ENCODE measurements around the gene EIF2B4. TPM values are rescaled to one million over a fixed set of nuclear protein-coding genes. Genes with fewer than 3 reads are reported as not detected.
A peak's percentile ranks its signal among the peaks of the same experiment; 100 is the strongest.

Gene EIF2B4
- total RNA-seq, 1 experiment from 2014 or later, result 67.2 TPM

DNA sequence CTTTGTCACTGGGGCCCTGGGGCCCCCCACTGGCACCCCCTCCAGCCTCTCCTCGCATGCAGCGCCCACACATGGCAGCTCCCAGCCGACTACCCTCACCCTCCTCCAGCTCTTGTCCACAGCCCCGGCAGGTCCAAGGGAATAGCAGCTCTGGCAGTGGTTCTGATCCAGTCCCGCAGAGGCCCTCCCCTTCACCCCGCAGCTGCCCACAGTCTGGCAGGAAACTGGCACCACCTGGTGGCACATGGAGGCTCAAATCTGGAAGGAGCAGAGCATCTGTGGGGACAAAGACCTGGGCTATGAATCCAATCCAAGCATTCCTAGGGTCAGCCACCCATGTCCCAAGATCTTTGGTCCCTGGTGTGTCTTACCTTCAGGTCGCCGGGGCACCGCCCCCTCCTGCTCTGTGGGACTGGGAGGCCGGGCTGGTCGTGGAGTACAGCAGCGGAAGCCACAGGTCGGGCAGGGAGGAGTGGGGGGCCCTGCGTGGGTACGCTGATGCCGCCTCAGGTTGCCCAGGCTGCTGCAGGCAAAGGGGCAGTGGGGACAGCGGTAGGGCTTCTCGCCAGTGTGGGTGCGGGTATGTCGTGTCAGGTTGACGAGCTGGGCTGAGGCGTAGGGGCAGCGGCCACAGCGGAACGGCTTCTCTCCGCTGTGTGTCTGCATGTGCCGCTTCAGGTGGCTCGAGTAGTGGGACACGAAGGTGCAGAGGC lies 8.1 kb upstream of the EIF2B4 start:
- Histone ChIP-seq H4K20me1 (ENCODE audit: control insufficient read depth, insufficient read depth, insufficient read length) (no peaks in the 10 kb centered on the region), H2BK12ac (ENCODE audit: insufficient read length, low read depth, low read length) (no peak overlapping the region), H3T11ph (ENCODE audit: low read length) (no peak overlapping the region), H3K56ac (ENCODE audit: insufficient read length, low read depth, low read length) (no peak overlapping the region), H3K9me3 (ENCODE audit: control insufficient read depth, low read depth, low read length) (no peaks in the 10 kb centered on the region), H3K23me2 (ENCODE audit: insufficient read length, low read depth, low read length, poor library complexity, severe bottlenecking) (peaks cover 12% of the 10 kb centered on the region), H2AK5ac (ENCODE audit: insufficient read length, low read length) (no peak overlapping the region), H2BK15ac (ENCODE audit: low read depth, low read length) (no peak overlapping the region), H3K27ac (ENCODE audit: insufficient read length, low read depth, low read length) (no peak overlapping the region), H3K4me1 (ENCODE audit: insufficient read depth, low read length) (no peaks in the 10 kb centered on the region), H4K5ac (ENCODE audit: insufficient read length, low read depth, low read length) (no peak overlapping the region), H3K9ac (ENCODE audit: extremely low read depth, insufficient read length, low read length) (no peak overlapping the region), H4K8ac (replicated peaks; ENCODE audit: insufficient read length, low read depth, low read length) (no peak overlapping the region), H3K79me1 (ENCODE audit: insufficient read depth, low read depth, low read length, poor library complexity, severe bottlenecking) (no peaks in the 10 kb centered on the region), H3K18ac (ENCODE audit: insufficient read length, low read depth, low read length) (no peak overlapping the region), H3K4ac (ENCODE audit: low read depth, low read length) (no peak overlapping the region), H3K27me3 (ENCODE audit: insufficient read depth, low read length) (no peaks in the 10 kb centered on the region), H3K14ac (ENCODE audit: insufficient read depth, low read length) (no peak overlapping the region), H2BK20ac (ENCODE audit: low read depth, low read length, poor library complexity, severe bottlenecking) (no peak overlapping the region), H2BK5ac (ENCODE audit: insufficient read length, low read length) (no peak overlapping the region), H2BK120ac (ENCODE audit: low read depth, low read length, poor library complexity, severe bottlenecking) (no peak overlapping the region), H3K23ac (ENCODE audit: insufficient read length, low read depth, low read length) (no peak overlapping the region), H3K4me2 (ENCODE audit: insufficient read depth, insufficient read length, low read length) (no peak overlapping the region), H4K91ac (ENCODE audit: insufficient read length, low read depth, low read length) (no peak overlapping the region), H2AFZ (ENCODE audit: low read length) (no peak overlapping the region), H3K79me2 (ENCODE audit: insufficient read depth, low read length) (no peaks in the 10 kb centered on the region)
- peaks cover 19 to 27% of the 10 kb centered on the region in 2 experiments for H3K4me1 Mint-ChIP-seq
- H3K9me3 Mint-ChIP-seq, result no peaks in the 10 kb centered on the region
- no CpG with 5 or more reads among the region's 29 CpGs for WGBS (ENCODE audit: extremely low coverage, insufficient read length, low lambda C conversion rate)
- peaks cover 42 to 91% (median 76%) of the 10 kb centered on the region in 3 experiments; a peak in 6 of 7 replicates for H3K36me3 Mint-ChIP-seq (ENCODE audit: insufficient read depth in 1 of 3, low read depth in 3 of 3)
- H3K27me3 Mint-ChIP-seq (ENCODE audit: low read depth), result peaks cover 1% of the 10 kb centered on the region; the same call in 1 of the 2 replicates
- peak overlapping the region; percentile 35 to 86; a peak in 2 of 5 replicates for H3K4me3 Mint-ChIP-seq
- no peak overlapping the region; a peak in 2 of 7 replicates for H3K27ac Mint-ChIP-seq
- peak; percentile 35 for DNase-seq
- TF ChIP-seq, protein P1, sequence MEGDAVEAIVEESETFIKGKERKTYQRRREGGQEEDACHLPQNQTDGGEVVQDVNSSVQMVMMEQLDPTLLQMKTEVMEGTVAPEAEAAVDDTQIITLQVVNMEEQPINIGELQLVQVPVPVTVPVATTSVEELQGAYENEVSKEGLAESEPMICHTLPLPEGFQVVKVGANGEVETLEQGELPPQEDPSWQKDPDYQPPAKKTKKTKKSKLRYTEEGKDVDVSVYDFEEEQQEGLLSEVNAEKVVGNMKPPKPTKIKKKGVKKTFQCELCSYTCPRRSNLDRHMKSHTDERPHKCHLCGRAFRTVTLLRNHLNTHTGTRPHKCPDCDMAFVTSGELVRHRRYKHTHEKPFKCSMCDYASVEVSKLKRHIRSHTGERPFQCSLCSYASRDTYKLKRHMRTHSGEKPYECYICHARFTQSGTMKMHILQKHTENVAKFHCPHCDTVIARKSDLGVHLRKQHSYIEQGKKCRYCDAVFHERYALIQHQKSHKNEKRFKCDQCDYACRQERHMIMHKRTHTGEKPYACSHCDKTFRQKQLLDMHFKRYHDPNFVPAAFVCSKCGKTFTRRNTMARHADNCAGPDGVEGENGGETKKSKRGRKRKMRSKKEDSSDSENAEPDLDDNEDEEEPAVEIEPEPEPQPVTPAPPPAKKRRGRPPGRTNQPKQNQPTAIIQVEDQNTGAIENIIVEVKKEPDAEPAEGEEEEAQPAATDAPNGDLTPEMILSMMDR (conservative IDR thresholded peaks at IDR 0.05), result peak; percentile 26; the same call in 2 of the 3 replicates
